NB4 (cell line): ENCODE results near the gene NFKB1.
A peak's percentile ranks its signal among the peaks of the same experiment; 100 is the strongest.

Experiments
- DNase-seq: peaks from one replicate; pipeline ENCODE4 v3.0.0; 2010; ENCODE audit warnings: low read depth
- H3K4me3 ChIP-seq: one replicate; pipeline ENCODE4 v1.5.1; 2011; ENCODE audit warnings: mild to moderate bottlenecking, low read depth, low read length, moderate library complexity
- MYC ChIP-seq: IDR thresholded peaks from 2 replicates; pipeline ENCODE4 v1.6.1; 2011; ENCODE audit warnings: low read depth, low read length
- POLR2A ChIP-seq: IDR thresholded peaks from 2 replicates; pipeline ENCODE4 v1.6.1; 2011; ENCODE audit warnings: mild to moderate bottlenecking; ENCODE audit not compliant: insufficient read length; ENCODE audit errors: extremely low read depth
- TF ChIP-seq, protein P1 (sequence below): IDR thresholded peaks from one replicate; pipeline ENCODE4 v1.5.1; 2012; ENCODE audit warnings: low read depth, low read length
- TF ChIP-seq, protein P2 (sequence below): IDR thresholded peaks from 2 replicates; pipeline ENCODE4 v1.6.1; 2011; ENCODE audit warnings: low read depth, low read length

Gene NFKB1

DNA sequence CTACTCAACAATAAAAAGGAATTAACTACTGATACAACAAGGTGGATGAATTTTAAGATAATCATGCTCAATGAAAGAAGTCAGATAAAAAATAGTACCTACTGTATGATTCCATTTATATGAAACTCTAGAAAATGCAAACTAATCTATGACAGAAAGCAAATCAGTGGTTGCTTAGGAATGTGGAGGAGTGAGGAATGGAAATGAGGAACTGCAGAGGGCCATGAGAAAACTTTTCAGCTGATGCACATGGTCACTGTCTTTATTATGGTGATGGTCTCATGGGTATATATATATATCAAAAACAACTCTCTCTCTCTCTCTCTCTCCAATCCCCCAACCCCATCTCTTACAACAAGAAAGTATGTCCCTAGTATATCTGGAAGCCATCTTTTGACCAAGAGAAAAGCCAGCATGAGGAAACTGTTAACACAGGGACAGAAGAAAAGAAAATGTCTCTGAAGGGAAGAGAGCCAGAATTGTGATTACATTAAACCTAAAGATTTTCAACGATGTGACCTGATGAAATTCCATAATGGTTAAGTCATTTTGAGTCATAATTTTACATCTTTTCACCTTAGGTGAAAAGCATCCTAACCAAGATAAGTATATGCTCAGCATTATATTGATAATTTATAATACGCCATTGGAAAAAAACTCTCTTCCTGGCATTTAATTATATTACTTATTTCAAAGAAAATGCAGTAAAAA lies 8.5 kb upstream of the NFKB1 start:
- H3K4me3 ChIP-seq = no peak overlapping the region
- peak; percentile 38 for DNase-seq
- TF ChIP-seq MYC = no peak
- no peak for TF ChIP-seq POLR2A
- TF ChIP-seq, protein P1, sequence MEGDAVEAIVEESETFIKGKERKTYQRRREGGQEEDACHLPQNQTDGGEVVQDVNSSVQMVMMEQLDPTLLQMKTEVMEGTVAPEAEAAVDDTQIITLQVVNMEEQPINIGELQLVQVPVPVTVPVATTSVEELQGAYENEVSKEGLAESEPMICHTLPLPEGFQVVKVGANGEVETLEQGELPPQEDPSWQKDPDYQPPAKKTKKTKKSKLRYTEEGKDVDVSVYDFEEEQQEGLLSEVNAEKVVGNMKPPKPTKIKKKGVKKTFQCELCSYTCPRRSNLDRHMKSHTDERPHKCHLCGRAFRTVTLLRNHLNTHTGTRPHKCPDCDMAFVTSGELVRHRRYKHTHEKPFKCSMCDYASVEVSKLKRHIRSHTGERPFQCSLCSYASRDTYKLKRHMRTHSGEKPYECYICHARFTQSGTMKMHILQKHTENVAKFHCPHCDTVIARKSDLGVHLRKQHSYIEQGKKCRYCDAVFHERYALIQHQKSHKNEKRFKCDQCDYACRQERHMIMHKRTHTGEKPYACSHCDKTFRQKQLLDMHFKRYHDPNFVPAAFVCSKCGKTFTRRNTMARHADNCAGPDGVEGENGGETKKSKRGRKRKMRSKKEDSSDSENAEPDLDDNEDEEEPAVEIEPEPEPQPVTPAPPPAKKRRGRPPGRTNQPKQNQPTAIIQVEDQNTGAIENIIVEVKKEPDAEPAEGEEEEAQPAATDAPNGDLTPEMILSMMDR = no peak
- TF ChIP-seq, protein P2, sequence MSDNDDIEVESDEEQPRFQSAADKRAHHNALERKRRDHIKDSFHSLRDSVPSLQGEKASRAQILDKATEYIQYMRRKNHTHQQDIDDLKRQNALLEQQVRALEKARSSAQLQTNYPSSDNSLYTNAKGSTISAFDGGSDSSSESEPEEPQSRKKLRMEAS = no peak

DNA sequence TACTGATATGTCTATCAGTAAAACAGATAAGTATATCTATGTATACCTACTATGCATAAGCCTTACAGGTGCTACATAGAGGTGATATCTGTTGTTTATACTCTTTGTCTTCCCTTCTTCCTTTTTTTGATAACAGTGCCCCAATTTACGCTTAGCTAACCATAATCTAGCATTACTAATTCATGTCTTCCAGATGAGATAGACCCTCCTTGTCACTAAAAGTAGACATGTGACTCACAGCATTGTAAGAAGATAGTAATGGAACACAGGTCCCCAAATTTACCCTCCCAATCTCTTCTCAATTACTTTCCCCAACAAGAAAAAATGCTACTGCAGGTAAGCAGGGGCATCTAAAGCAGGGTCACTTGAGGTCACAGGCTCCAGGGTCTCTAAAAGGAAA lies 7.9 kb upstream of the NFKB1 start:
- TF ChIP-seq, protein P1 = no peak
- TF ChIP-seq, protein P2 = no peak
- TF ChIP-seq POLR2A (no peak), MYC (no peak)
- no peak for DNase-seq
- H3K4me3 ChIP-seq = no peak overlapping the region

DNA sequence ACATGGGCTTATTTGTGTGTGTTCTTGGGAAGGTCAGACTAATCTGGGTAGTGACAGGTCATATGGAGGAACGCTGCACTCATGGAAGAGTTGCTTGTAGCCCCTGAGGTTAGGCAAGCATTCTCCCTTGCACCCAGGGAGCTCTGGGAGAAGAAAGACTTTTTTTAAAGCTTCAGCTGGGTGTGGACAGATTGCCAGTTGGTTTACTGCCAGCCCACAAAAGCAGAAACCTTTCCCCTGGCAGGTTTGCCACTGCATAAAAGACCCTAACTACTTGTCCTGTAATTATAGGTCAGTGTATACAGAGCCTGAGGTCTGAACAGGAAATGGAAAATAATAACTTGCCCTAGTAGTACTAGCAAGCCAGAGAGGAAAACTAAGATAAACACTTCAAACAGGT lies 7.4 kb upstream of the NFKB1 start:
- DNase-seq = no peak
- H3K4me3 ChIP-seq = no peak overlapping the region
- TF ChIP-seq MYC (no peak), POLR2A (no peak)
- TF ChIP-seq, protein P1 = no peak
- TF ChIP-seq, protein P2 = no peak

DNA sequence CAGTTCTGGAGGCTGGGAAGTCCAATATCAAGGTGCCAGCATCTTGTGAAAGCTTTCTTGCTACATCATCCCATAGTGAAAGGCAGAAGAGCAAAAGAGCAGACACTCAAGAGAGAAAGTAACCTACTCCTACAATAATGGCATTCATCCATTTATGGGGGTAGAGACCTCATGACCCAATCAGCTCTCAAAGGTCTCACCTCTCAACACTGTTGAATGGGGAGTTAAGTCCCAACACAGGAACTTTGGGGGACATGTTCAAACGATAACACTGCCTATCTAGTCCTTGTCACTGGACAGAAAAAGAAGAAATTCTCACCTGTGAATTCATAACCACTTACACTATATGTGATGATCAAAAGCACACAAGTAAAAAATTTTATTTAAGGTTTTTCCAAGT lies 6.6 kb upstream of the NFKB1 start:
- DNase-seq = no peak
- TF ChIP-seq, protein P2 = no peak
- no peak overlapping the region for H3K4me3 ChIP-seq

DNA sequence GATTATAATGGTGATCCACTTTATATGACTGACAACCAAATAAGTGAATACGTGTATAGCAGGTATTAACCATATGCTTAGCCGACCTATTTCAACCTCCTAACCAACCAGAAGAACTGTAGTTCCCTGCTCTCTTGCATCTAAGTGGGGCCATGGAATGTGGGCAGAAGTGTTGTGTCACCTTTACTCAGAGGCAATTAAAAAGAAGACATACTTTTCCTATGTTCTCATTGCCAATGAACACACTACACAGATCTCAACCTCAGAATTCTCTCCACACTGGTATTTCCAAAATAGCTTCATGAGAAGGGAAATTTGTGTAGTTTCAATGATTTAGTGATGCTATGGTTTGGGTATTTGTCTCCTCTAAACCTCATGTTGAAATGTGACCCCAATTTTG lies 3.2 kb upstream of the NFKB1 start:
- no peak for DNase-seq
- TF ChIP-seq POLR2A = no peak
- TF ChIP-seq, protein P1 = no peak
- TF ChIP-seq, protein P2 = no peak
- TF ChIP-seq MYC = no peak

DNA sequence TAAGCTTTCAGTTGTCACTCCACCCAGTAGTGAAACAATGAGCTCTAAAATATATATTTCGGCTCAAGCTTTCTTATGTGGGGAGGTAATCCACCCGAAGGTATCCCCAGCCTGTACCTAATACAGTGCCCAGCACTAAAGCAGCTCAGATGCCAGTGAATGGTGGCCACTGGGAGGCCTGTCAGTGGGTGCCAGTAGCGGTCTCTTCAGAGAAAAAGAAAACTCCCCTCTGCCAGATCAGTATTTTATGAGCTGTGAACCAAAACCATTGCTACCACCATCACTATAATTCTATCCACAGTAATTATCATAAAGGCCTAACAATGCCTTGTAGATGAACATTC lies 835 bp upstream of the NFKB1 start:
- H3K4me3 ChIP-seq = peak overlapping the region; percentile 61
- no peak for TF ChIP-seq MYC
- TF ChIP-seq, protein P2 = no peak
- TF ChIP-seq, protein P1 = no peak
- no peak for TF ChIP-seq POLR2A
- peak; percentile 45 for DNase-seq

More for the DNA sequence above, 3.2 kb upstream of the NFKB1 start:
- H3K4me3 ChIP-seq = no peak overlapping the region
